Stimulated activated CD8-positive, alpha-beta memory T cell treated with anti-CD3 and anti-CD28 coated beads, Interleukin-15, amount 100 ng/mL, for 48 hours (primary cell): ENCODE measurements around the gene PAQR4.

Source experiments
- DNase-seq, 2 donors: peaks; one replicate each; pipeline ENCODE4 v3.0.0-alpha.2; 2020; ENCODE audit warnings: low read depth in 2 of 2

PAQR4 gene

DNA sequence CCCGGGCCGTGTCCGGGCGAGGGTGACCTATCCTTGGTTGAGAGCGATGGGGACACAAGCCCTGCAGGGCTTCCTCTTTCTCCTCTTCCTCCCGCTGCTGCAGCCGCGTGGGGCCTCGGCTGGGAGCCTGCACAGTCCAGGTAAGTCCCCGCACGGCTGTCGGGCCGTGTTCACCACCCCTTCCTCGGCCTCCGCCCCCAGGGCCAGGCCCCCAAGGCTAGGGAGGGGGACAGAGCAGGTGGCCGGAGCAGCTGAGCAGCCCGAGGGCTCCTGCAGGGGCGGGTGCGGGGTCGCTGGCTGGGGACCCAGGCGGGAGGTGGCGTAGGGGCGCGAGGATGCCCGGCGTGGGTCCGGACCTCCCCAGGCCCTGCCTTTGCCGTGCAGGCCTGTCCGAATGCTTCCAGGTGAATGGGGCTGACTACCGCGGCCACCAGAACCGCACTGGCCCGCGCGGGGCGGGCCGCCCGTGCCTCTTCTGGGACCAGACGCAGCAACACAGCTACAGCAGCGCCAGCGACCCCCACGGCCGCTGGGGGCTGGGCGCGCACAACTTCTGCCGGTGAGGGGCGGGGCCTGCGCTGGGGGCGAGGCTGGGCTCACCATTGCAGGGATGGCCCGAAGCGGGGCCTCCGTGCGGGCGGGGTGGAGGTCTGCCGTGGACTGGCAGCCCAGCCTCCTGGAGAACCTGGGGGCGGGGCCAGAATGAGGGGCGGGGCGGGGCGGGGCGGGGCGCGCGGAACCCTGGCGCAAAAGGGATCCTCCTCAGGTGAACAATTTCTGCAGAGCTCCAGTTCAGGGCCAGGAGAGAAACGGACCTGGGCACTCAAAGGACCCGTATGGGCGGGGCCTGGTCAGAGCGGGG lies 4.4 kb upstream of the PAQR4 start:
- peak in 1 of 2 donors; percentile 69 for DNase-seq

DNA sequence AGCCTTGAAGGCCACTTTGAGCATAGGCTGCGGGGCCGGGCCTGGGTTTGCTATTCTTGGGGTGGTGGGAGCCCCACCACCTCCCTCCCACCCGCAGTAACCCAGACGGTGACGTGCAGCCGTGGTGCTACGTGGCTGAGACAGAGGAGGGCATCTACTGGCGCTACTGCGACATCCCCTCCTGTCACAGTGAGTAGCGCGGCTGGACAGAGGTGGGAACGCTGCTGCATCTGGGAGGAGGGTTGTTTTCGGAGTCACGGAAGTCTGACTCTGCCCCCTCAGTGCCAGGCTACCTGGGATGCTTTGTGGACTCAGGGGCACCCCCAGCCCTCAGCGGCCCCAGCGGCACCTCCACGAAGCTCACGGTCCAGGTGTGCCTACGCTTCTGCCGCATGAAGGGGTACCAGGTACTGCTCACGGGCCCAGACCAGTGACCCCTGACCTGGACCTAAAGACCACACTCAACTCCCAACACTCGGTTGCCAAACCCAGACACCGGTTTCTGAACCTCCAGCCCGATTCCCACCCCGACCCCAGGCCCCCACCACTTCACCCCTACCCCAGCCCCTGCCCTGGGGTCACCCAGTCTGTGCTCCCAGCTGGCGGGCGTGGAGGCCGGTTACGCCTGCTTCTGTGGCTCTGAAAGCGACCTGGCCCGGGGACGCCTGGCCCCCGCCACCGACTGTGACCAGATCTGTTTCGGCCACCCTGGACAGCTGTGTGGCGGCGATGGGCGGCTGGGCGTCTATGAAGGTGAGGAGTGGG lies 2.9 kb upstream of the PAQR4 start:
- no peak for DNase-seq

DNA sequence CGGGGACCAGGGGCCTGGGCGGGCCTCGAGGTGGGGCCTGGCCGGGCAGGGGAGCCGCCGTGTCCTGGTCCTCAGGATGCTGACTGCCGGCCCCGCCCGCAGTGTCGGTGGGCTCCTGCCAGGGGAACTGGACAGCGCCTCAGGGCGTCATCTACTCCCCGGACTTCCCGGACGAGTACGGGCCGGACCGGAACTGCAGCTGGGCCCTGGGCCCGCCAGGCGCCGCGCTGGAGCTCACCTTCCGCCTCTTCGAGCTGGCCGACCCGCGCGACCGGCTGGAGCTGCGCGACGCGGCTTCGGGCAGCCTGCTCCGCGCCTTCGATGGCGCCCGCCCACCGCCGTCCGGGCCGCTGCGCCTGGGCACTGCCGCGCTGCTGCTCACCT lies 2.3 kb upstream of the PAQR4 start:
- no peak for DNase-seq

DNA sequence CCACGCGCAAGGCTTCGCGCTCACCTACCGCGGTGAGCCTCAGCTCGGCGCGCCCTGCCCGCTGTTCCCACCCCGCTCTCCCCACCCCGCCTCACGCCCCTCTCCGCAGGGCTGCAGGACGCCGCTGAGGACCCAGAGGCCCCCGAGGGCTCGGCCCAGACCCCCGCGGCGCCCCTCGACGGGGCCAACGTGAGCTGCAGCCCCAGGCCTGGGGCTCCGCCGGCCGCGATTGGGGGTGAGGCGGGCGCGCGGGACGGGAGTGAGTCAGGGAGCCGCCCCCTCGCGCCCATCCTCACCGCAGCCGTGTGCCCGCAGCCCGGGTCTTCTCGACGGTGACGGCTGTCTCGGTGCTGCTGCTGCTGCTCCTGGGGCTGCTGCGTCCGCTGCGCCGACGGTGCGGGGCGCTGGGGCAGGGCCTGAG lies 1.9 kb upstream of the PAQR4 start:
- no peak for DNase-seq

DNA sequence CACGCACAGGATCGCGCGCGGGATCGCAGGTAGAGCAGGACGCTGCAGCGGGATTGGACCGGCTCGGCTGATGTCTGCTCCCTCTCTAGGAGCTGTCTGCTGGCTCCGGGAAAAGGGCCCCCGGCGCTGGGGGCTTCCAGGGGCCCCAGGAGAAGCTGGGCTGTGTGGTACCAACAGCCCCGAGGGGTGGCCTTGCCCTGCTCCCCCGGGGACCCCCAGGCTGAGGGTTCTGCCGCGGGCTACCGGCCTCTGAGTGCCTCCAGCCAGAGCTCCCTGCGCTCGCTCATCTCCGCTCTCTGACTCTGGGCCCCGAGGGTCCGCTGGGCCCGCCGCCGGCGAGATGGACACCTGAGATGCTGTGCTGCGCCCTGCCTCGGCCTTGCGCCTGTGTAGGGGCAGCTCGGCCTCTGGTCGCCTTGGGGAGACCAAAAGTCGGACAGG lies 1.4 kb upstream of the PAQR4 start:
- no peak for DNase-seq

DNA sequence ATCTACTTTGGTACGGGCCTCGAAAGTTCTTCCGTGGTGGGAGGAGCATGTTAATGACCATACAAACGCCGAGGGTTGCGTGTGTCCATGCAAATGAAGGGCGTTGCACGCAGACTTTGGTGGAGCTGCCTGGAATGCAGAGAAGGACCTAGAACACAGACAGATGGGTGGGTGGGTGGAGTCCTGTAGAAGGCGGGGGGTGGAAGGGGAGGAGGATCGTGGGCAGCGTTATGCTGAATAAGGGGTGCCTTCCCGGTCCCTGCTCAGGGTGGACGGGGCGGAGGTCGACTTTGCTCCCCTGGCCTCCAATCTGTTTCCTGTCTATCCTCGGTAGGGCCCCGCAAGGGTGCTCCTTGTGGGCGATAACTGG lies 795 bp upstream of the PAQR4 start:
- DNase-seq, result no peak

DNA sequence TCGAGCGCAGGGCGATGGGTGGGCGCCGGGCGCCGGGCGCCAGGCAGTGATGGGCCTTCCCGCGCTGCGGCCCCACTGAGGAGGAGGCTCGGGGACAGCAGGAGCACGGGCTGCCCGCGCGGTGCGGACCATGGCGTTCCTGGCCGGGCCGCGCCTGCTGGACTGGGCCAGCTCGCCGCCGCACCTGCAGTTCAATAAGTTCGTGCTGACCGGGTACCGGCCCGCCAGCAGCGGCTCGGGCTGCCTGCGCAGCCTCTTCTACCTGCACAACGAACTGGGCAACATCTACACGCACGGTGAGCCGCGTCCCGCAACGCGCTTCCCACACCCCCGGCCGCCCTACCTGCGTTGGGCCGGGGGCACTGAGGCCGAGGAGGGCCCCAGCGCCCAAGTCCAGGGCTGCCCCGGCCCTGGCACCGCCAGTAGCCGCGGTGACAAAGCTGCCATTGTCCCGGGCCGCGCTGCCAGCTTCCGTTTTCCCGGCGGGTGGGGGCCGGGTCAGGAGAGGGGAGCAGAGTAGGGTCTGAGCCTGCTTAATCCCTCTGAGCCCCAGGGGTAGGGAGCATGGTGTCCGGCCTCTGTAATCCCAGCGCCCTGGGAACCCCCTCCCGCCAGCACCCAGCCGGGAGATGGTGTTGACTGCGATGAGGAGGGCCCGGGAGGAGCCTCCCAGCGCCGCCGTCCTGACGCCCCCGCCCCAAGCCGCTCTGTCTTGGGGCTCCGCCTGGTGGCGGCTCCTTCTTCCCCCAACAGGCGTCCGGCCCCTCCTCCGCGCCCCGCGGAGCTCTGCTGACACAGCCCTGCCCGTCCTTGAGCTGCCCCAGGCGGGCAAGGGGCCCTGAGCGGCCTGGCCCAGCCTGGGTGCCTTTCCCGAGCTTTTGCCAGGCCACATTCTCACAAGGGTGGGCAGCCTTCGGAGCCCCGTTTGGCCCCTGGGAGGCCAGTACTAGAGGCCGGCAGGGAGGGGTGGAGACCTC lies 685 bp downstream of the PAQR4 start:
- peak; percentile 82 to 83 for DNase-seq

DNA sequence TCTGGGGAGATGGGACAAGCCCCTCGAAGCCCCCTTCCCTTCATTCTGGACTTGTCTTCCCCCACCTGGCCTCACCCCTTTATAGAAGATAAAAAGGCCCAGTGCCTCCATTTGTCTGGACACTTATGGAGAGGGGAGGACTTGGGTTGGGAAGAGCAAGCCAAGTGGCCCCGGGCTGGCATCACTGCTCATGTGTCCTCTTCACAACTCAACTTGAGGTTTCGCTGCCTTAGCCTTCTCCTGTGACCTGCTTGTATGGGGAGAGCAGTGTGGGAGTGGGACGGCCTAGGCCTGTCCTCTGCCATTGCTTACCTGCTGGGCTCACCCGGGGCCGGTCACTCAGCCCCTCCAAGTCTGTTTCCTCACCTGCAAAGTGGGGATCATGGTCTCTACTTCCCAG lies 1.4 kb downstream of the PAQR4 start:
- DNase-seq, result no peak

DNA sequence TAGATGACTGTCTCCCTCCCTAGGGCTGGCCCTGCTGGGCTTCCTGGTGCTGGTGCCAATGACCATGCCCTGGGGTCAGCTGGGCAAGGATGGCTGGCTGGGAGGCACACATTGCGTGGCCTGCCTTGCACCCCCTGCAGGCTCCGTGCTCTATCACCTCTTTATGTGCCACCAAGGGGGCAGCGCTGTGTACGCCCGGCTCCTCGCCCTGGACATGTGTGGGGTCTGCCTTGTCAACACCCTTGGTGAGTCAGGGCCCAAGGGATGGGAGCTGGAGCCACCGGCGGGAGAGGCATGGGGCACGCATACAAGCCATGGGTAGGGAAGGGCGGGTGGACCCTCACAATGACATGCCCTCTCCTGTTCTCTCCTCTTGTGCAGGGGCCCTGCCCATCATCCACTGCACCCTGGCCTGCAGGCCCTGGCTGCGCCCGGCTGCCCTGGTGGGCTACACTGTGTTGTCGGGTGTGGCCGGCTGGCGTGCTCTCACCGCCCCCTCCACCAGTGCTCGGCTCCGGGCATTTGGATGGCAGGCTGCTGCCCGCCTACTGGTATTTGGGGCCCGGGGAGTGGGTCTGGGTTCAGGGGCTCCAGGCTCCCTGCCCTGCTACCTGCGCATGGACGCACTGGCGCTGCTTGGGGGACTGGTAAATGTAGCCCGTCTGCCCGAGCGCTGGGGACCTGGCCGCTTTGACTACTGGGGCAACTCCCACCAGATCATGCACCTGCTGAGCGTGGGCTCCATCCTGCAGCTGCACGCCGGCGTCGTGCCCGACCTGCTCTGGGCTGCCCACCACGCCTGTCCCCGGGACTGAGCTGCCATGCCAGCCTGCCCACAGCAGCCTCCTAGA lies 2.2 kb downstream of the PAQR4 start:
- no peak for DNase-seq

DNA sequence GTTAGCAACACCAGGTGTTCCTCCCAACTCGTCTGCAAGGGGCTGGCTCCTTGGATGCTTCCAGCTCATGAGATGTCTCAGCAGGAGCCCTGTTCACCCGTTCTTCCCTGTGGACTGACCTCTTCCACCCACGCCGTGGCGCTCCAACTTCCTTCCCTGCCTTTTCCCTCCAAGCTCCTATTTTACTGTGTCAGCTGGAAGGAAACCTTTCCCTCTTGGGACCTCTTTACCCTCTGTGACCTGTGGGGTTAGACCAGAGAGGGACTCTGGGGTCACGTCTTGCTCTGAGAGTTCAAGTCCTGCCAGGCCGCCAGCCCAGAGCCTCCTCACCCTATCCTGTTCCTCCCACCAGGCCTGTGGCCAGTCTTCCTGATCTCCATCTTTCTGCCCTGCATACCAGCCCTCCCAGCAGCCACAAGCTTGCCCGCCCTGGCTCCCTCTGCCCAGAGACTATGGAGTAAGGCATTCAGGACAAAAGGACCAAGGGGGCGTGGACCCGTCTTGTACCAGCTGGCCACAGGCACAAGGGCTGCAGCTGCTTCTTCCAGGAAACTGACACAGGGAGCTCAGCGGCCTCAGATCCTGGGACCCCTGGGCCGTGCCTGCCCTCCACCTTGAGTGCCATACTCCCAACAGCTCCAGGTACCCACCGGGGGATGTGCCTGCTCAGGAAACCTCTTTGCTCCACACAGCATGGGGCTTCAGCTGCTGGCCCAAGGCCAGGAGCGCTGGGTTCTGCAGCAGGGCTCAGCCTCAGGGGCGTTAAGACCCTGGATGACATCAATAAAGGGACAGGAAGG lies 3.0 kb downstream of the PAQR4 start:
- no peak for DNase-seq

DNA sequence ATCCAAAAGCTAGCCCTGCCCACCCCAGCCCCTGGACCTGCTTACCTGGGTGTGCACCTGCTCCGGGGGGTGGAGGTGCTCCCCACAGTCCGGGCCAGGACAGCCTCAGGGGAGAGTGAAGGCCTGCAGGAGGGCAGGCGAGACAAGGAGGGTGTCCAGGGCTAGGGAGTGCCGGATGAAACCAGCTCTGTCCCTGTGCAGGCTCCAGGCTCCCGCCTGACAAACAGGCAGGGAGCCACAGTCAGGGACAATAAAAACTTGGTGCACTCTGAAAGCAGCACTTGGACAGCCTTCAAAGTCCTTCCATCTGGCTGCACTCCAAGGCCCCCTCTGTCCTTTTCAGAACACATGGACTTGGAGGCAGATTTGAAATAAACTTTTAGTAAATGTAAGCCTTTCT lies 3.9 kb downstream of the PAQR4 start:
- DNase-seq, result no peak

DNA sequence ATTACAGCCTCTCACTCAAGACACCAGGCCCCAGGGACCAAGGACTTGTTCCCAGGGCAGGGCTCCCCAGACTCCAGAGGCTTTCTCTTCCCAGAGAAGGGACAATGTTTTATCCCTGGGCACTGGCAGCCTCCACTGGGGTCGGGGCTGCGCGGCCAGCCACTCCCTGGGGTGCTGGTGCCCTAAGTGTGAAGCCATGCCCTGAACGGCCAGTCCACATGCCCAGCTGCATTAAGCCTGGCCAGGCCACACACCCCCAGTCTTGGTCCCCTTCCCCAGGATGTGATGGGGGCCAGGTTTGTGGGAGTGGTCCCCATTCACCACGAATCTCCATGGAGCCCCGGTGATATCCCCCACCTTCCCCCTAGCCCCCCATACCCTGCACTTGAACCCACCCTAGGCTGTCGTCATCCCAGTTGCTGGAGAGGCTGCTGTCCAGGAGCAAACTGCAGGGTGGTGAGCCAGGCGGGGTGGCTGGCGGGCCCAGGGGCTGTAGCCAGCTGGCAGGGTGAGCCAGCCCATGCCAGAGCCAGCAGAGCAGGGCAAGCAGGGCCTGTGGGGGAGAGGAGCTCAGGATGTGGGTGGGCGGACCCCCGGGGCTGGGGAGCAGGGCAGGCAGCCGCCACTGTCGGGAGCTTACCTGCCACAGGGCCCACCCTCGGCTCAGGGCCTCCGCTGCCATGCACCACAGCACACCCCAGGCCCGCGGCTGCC lies 4.6 kb downstream of the PAQR4 start:
- no peak for DNase-seq

DNA sequence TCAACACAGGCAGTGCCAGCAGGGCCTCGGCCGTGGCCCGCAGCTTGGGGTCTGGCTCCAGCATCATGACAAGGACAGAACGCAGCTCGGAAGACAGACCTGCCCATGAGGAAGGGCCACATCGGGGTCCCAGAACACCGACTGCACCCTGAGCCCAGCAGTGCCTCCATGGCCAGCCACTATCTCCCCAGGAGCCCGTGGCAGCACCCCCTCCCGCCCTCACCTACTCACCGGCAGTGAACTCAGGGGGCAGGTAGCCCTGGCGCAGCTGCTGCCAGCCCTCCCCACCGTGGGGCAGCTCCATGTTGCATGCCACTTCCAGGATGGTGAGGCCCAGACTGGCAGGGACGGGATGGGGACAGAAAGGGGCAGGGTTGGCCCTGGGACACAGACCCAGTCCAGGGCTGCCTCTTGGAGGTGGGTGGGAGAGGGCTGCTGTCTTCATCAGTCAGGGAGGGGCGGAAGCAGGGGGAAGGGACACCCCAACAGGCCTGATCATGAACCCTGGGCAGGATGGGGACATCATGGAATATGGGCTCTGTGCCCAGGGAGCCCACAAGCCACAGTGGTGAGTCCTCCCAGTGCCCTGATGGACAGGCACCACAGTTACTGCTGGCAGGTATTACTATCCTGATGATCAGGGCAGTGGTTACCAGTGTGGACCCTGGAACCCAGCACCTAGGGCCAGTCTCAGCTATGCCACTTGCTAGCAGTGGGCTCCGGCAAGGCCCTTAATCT lies 5.3 kb downstream of the PAQR4 start:
- no peak for DNase-seq

DNA sequence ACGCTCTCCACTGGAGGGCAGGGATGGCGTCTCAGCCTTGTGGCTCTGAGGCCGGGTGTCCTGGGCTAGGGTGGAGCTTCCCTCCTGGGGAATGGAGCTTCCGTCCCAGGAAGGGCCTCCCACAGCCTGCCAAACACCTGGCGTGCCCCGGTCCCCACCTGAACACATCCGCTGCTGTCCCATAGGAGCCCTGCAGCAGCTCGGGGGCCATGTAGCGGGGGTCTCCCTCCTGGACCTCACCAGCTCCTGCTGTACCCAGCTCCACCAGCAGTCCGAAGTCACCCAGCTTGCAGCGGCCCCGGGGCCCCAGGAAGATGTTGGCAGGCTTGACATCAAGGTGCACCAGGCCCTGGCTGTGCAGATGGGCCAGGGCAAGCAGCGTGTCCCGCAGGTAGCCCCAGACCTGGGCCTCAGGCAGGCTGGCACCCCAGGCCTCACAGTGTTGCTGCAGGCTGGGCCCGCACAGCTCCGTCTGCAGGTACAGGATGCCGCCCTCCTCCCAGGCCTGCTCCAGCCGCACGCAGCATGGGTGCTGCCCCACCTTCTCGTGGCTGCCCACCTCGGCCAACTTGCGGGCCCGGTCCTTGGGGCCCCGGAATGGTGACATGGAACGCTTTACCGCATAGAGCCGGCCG lies 6.1 kb downstream of the PAQR4 start:
- DNase-seq, result no peak

DNA sequence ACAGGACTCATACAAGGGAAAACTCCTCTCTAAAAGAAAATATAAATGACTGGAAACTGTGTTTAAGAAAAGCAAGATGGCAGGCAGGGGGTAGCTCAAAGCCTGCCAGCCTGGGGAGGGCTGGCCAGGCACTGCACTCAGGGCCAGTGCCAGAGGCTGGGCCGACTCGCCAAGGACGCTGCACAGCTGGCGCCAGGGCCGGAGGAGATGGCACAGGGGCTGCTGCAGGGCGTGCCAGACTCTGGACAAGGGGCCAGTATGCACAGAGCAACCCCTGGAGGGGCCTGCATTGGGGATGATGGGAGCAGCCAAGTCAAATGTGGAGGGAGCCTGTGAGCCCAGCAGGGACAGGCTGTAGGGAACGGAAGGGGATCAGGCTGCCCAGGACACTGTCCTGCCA lies 7.1 kb downstream of the PAQR4 start:
- no peak for DNase-seq

DNA sequence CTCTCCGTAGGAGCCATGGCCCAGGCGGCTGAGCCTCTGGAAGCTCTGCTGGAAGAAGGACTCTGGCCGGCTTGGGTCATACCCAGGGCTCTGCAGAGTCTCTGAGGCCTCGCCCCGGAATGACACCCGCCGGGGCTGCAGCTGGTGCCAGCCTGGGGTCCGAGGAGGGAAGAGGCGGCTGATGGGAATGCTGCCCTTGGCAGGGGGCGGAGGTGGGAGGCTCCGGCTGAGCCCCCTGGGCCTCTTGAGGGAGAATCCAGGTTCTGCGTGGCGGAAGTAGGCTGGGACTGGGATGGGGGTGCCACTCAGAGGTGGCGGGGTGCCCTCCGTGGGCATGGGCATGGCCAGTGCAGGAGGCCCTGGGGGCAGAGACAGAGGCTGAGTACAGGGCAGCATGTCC lies 7.5 kb downstream of the PAQR4 start:
- no peak for DNase-seq

DNA sequence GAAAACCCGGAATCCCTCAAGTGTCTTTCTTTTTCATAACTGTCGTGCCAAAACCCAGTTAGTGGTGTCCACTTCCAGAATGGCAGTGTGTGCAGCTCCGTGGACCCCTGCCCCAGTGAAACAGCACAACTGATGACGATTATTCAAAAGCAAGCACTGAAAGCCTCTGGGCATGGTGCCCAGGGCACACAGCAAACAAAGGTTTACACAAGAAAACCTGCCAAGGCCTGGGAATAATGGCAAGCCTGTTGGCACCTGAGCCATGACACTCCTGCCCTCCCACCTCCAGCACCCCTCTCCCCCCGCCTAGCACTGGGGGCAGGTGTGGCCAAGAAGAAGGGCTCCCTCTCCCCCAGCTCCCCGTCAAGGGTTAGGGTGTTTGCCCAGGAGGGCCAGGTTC lies 8.3 kb downstream of the PAQR4 start:
- DNase-seq, result no peak

DNA sequence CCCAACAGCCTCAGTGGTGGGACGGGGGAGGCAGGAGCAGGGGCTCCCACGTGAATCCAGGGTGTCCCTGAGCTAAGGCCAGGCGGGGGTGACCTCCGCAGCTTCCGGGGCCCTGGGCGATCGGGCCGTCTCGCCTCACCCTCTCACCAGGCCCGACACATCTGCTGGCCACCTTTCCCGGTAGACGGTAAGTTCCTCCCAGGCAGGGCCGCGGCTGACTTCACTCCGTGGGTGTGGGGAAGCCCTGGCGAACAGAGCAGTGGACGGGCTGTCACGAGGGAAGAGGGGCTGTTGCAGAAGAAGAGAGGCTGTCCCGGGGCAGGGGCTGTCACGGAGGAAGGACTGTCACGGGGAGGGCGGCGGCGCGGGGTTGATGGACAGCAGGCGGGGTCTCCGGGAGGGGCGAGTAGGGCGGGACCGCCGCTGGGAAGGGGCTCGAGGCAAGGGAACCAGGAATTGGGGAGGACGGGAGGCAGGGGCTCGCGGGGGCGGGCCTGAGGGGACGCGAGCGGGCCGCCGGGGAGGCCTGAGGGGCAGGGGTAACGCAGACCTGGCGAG lies 10.6 kb downstream of the PAQR4 start:
- no peak for DNase-seq
